ENCODE results near the gene DMD.

DMD gene

GRCh38 chrX:33142331-33142730 is 69.0 kb downstream of the DMD start:
- no peak for TF ChIP-seq CTCF (IDR thresholded peaks at IDR 0.05; ENCODE audit: control extremely low read depth, extremely low read depth, low read depth, missing control alignments)
- no peak for DNase-seq (ENCODE audit: extremely low spot score)
- ChIA-PET POLR2A (no interaction called here), CTCF (no interaction called here)

GRCh38 chrX:33138677-33139249 is 72.6 kb downstream of the DMD start:
- CTCF ChIA-PET, result no interaction called here
- POLR2A ChIA-PET, result no interaction called here
- no peak for TF ChIP-seq CTCF (IDR thresholded peaks at IDR 0.05; ENCODE audit: control extremely low read depth, extremely low read depth, low read depth, missing control alignments)
- no peak for DNase-seq (ENCODE audit: extremely low spot score)

GRCh38 chrX:33134164-33134563 is 77.2 kb downstream of the DMD start:
- POLR2A ChIA-PET, result no interaction called here
- no peak for DNase-seq (ENCODE audit: extremely low spot score)
- CTCF ChIA-PET, result no interaction called here
- no peak for TF ChIP-seq CTCF (IDR thresholded peaks at IDR 0.05; ENCODE audit: control extremely low read depth, extremely low read depth, low read depth, missing control alignments)

GRCh38 chrX:33133320-33133719 is 78.0 kb downstream of the DMD start:
- DNase-seq (ENCODE audit: extremely low spot score), result no peak
- no peak for TF ChIP-seq CTCF (IDR thresholded peaks at IDR 0.05; ENCODE audit: control extremely low read depth, extremely low read depth, low read depth, missing control alignments)
- CTCF ChIA-PET, result no interaction called here
- POLR2A ChIA-PET, result no interaction called here

- TF ChIP-seq CTCF (IDR thresholded peaks at IDR 0.05; ENCODE audit: control extremely low read depth, extremely low read depth, low read depth, missing control alignments), result no peak
- CTCF ChIA-PET, result no interaction called here
- POLR2A ChIA-PET, result no interaction called here
- DNase-seq (ENCODE audit: extremely low spot score), result no peak
Measured at GRCh38 chrX:33132569-33132968, 78.8 kb downstream of the DMD start.

GRCh38 chrX:33129607-33130006 is 81.7 kb downstream of the DMD start:
- POLR2A ChIA-PET, result no interaction called here
- TF ChIP-seq CTCF (IDR thresholded peaks at IDR 0.05; ENCODE audit: control extremely low read depth, extremely low read depth, low read depth, missing control alignments), result no peak
- CTCF ChIA-PET, result no interaction called here
- DNase-seq (ENCODE audit: extremely low spot score), result no peak

Measured in GM10248 (cell line).